ENCODE measurements around the gene TMC3.
"Not testable (repeated sequence)": the region's sequence is repeated elsewhere in the genome, so short reads cannot be mapped to it uniquely, and the experiment has no call there.

Gene TMC3

DNA sequence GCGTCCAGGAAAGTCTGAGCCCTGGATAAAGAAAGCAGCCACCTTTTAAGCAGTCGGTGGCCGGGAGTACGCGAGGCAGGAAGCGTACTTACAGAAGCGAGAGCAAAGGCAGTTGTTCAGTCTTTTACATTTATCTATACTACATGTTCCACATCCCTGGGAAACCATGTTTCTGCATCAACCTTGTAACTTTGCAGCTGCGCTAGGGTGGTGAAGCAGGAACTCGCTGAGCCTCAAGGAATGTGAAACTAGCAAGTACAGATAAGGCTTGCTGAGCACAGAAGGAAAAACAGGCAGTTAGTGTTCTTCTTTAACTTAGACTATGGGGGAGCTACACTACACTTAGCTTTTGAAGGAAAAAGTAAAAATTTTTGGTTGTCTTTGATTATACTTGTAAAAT lies 42.9 kb downstream of the TMC3 start:
- not testable (repeated sequence) for H3K4me1 ChIP-seq (ENCODE audit: insufficient read depth, low read length); H3K9ac ChIP-seq (ENCODE audit: low read depth, low read length); H3K9me3 ChIP-seq (ENCODE audit: insufficient read depth, low read depth, low read length); H3K4me3 ChIP-seq (ENCODE audit: low read length); H3K27ac ChIP-seq (ENCODE audit: low read length); H3K27me3 ChIP-seq (ENCODE audit: insufficient read depth, low read length); H3K36me3 ChIP-seq (ENCODE audit: insufficient read depth, low read depth, low read length)

DNA sequence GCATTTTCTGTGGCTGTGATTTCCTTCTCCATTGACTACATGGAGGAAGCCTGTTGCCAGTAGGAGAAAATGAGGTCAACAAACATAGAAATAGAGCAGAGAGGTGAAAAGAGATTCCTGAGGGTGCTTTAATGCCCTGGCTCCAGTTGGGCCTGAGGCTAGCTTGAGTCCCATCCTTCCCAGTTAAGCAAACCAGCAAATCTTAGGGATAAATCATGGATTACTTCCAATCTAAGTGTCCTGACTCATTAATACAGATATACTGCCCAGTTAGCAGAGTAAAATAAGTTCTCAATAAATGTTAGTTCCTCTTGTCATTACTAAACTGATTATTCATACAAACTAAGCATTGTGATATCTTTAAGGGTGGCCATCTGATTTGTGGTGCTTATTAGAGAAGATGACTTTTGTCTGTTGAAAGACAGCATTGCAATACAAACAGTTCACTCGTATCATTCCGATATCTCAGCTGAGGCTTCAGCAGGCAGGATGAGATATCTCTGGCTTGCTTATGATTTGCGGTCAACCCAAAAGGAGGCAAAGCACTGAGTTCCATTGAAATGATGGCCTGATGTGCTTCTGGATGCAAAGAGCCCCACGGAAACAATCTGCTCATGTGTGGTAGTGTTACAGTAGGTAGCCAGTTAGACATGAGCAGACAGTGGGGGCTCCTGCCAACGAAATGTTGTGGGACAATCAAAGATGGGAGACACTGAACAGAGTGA lies 43.5 kb downstream of the TMC3 start:
- no peak overlapping the region for H3K9ac ChIP-seq (ENCODE audit: low read depth, low read length)
- no peaks in the 10 kb centered on the region for H3K27me3 ChIP-seq (ENCODE audit: insufficient read depth, low read length)
- no peaks in the 10 kb centered on the region for H3K9me3 ChIP-seq (ENCODE audit: insufficient read depth, low read depth, low read length)
- no peaks in the 10 kb centered on the region for H3K4me1 ChIP-seq (ENCODE audit: insufficient read depth, low read length)
- no peak overlapping the region for H3K4me3 ChIP-seq (ENCODE audit: low read length)
- no peaks in the 10 kb centered on the region for H3K36me3 ChIP-seq (ENCODE audit: insufficient read depth, low read depth, low read length)
- no peak overlapping the region for H3K27ac ChIP-seq (ENCODE audit: low read length)

DNA sequence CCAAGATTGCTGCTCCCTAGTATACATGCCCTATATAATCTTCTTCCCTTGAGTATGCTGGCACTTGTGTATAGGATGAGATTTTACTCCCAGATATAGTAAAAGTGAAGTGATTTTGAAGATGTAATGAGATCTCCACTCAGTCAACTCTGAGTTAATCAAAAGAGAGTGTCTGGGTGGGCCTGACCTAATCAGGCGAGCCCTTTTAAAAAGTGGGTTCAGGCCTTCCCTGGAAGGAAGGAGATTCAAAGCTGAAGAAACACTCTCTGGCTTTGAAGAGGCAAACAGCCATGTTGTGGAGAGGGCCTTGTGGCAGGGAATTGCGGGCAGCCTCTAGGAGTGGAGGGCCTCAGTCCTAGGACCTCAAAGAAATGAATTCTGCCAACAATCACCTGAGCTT lies 44.6 kb downstream of the TMC3 start:
- H3K4me1 ChIP-seq (ENCODE audit: insufficient read depth, low read length), result no peaks in the 10 kb centered on the region
- H3K27me3 ChIP-seq (ENCODE audit: insufficient read depth, low read length), result peaks cover 7% of the 10 kb centered on the region
- no peaks in the 10 kb centered on the region for H3K9me3 ChIP-seq (ENCODE audit: insufficient read depth, low read depth, low read length)
- H3K27ac ChIP-seq (ENCODE audit: low read length), result no peak overlapping the region
- no peaks in the 10 kb centered on the region for H3K36me3 ChIP-seq (ENCODE audit: insufficient read depth, low read depth, low read length)
- no peak overlapping the region for H3K9ac ChIP-seq (ENCODE audit: low read depth, low read length)
- H3K4me3 ChIP-seq (ENCODE audit: low read length), result no peak overlapping the region

DNA sequence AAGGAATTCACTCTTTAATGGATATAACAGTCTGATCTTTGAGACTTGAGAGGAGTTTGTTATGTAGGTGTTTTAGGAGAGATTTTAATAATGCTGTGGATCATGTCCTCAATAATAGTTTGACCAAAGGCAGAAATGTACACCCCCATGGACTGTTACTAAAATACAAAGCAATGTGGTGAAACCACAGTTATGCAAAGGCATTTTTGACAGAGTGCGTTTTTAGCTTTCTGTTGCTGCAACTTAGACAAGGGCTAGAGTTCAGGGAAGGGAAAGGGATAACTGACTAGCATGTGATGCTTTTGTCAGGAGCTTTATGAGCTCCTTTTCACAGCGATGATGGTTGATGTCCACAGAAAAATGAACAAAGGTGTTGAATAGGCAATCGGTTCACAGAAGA lies 46.5 kb downstream of the TMC3 start:
- Histone ChIP-seq H3K9ac (ENCODE audit: low read depth, low read length) (no peak overlapping the region), H3K9me3 (ENCODE audit: insufficient read depth, low read depth, low read length) (no peaks in the 10 kb centered on the region), H3K4me3 (ENCODE audit: low read length) (no peak overlapping the region), H3K4me1 (ENCODE audit: insufficient read depth, low read length) (no peaks in the 10 kb centered on the region), H3K27me3 (ENCODE audit: insufficient read depth, low read length) (peaks cover 7% of the 10 kb centered on the region), H3K36me3 (ENCODE audit: insufficient read depth, low read depth, low read length) (no peaks in the 10 kb centered on the region), H3K27ac (ENCODE audit: low read length) (no peak overlapping the region)

DNA sequence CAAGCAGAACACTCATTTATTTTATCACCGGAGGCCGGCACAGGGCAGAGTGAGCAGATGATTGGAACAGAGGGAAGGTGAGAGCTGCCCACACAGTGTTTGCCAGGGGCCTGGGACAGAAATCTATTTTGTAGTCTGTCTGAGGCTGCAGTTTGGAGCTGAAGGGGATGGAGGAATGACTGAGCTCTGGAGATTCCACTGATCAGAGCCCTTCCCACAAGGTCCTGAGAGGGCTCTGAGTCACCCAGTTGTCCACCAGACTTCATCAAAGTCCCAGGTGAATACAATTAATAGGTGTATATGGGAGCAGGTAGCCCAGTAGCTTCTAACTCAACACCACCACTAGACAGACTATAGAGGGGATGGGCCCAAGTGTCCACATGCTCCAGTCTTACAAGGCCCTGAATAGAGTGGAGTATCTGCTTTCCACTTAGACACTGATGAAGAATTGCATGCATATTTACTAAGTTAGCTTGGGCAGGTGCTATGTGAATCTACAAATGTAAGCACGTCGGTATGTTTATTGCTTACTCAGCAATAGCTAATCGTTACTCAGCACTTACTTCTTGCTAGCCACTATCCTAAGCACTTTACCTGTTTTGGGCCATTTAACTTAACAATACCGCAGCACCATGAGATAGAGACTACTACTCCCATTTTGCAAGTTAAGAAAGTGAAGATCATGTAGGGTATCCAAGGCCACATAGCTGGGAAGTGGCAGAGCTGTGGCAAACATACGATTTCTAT lies 47.4 kb downstream of the TMC3 start:
- H3K9ac ChIP-seq (ENCODE audit: low read depth, low read length), result no peak overlapping the region
- no peak overlapping the region for H3K27ac ChIP-seq (ENCODE audit: low read length)
- H3K27me3 ChIP-seq (ENCODE audit: insufficient read depth, low read length), result peaks cover 7% of the 10 kb centered on the region
- H3K4me3 ChIP-seq (ENCODE audit: low read length), result no peak overlapping the region
- no peaks in the 10 kb centered on the region for H3K4me1 ChIP-seq (ENCODE audit: insufficient read depth, low read length)
- no peaks in the 10 kb centered on the region for H3K36me3 ChIP-seq (ENCODE audit: insufficient read depth, low read depth, low read length)
- no peaks in the 10 kb centered on the region for H3K9me3 ChIP-seq (ENCODE audit: insufficient read depth, low read depth, low read length)

DNA sequence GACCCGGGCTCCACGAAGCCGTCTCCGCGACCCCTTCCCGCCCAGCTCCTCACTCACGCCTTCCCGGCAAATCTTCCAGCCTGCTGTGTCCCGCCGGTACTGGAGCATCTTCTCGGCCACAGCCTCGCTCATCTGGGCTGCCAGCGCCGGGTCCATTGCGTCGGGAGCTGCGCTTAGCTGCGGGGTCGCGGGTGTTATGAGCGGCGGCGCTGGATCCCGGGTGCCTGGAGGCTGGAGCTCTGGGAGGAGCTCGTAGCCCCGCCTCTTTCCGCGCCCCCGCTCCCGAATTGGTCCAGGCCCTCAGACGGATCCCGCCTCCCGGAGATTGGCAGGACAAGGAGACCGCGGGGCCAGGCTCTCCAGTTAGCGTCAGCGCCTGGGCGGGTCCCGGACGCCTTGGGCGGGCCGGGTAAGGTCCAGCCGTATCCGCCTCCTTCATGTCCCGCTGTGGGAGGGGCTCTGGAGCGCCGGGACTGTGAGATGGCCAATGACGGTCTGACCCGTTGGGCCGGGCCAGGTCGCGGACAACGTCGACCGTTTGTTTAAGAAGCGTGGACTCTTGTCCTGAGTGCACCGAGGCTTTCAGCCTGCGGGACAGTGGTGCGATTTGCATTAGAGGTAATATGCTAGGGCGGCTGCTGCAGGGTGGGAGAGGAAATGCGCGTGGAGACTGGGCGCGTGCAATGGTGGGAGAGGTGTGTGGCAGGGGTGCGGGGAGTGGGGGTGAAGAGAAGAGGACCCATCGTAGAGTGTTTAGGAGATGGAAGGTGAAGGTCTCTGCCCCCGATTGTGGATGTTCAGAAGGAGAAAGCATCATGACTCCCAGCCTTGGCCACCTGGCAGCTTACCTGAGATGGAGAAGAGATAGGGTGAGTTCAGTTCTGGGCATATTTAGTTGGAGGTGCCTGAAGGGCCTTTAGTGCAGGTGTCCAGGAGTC lies 49.8 kb downstream of the TMC3 start, which contains the start of gene STARD5:
TSS of gene STARD5 (minus strand) at position 198 of the 938 bp plus-strand sequence. CDS start at position 156, 42 bp downstream.
- H3K9me3 ChIP-seq (ENCODE audit: insufficient read depth, low read depth, low read length), result no peaks in the 10 kb centered on the region
- peak within 1 kb of the TSS; percentile 95 for H3K4me3 ChIP-seq (ENCODE audit: low read length)
- no peak within 1 kb of the TSS for H3K27ac ChIP-seq (ENCODE audit: low read length)
- H3K27me3 ChIP-seq (ENCODE audit: insufficient read depth, low read length), result peaks cover 7% of the 10 kb centered on the region
- peak within 1 kb of the TSS; percentile 84; the same call in 1 of the 2 replicates for H3K9ac ChIP-seq (ENCODE audit: low read depth, low read length)
- H3K36me3 ChIP-seq (ENCODE audit: insufficient read depth, low read depth, low read length), result peaks cover 8% of the 10 kb centered on the region; the same call in 1 of the 2 replicates
- H3K4me1 ChIP-seq (ENCODE audit: insufficient read depth, low read length), result no peaks in the 10 kb centered on the region

DNA sequence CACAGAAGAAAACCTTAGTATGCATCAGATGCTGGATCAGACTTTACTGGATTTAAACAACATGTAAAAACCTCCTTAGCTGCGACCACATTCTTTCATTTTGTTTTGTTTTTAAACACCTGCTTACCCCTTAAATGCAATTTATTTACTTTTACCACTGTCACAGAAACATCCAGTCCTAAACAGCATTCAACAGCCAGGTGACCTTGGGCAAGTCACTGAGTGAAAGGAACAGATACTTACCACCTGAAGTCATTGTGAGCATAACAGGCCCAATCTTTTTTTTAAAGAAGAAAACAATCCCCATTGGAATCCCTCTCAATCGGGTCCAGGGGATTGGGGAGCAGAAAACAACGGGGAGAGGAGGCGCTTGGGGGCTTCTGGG lies 50.5 kb downstream of the TMC3 start:
- H3K9me3 ChIP-seq (ENCODE audit: insufficient read depth, low read depth, low read length), result no peaks in the 10 kb centered on the region
- H3K4me1 ChIP-seq (ENCODE audit: insufficient read depth, low read length), result no peaks in the 10 kb centered on the region
- no peak overlapping the region for H3K27ac ChIP-seq (ENCODE audit: low read length)
- H3K4me3 ChIP-seq (ENCODE audit: low read length), result peak overlapping the region; percentile 95
- peaks cover 8% of the 10 kb centered on the region; the same call in 1 of the 2 replicates for H3K36me3 ChIP-seq (ENCODE audit: insufficient read depth, low read depth, low read length)
- H3K9ac ChIP-seq (ENCODE audit: low read depth, low read length), result peak overlapping the region; percentile 80; the same call in 1 of the 2 replicates
- peaks cover 7% of the 10 kb centered on the region for H3K27me3 ChIP-seq (ENCODE audit: insufficient read depth, low read length)

DNA sequence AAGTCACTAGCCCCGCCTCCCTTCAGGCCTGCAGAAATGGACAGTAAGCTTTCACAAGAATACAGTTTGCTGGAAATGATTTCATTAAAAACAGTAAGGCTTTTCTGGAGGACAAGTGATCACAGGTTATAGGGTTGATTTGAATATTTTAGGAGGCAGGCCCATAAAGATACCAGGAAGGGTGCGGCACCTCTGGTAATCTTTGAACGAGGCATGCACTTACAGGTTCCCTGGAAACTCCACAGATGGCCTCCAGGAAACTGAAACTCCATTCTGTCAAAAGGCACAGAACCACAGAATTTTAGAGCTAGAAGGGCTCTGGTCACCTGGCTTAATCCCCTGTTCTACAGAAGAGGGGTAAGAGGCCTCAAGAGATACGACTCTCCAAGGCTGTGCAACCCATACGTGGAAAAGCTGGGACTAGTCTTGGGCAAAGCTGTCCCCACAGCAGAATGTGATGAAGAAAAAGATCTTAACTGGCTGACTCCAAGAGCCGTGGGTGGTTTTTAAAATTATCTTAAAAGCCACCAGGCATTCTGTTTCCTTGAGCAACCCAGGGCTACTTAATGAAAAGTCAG lies 51.2 kb downstream of the TMC3 start:
- peaks cover 8% of the 10 kb centered on the region; the same call in 1 of the 2 replicates for H3K36me3 ChIP-seq (ENCODE audit: insufficient read depth, low read depth, low read length)
- H3K9ac ChIP-seq (ENCODE audit: low read depth, low read length), result no peak overlapping the region
- H3K4me3 ChIP-seq (ENCODE audit: low read length), result peak overlapping the region; percentile 95; the same call in 1 of the 2 replicates

DNA sequence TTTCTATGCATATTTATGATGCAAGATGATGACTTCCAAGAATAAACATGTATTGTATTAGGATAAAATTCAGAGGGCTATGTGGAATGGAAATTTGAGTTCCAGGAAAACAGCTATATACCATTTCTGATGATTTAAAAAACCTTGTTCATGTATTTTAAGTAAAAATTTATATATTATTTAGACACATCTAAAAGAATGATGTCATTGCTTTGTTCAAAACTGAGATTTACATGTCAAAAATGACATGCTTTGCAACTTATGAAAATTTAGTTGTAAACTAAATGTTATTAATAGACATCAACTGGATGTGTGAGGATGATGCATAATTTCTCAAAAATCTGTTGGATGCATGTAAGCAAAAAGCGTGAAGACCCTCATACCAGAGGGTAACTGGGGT lies 52.3 kb downstream of the TMC3 start:
- Histone ChIP-seq H3K27ac (ENCODE audit: low read length) (no peak overlapping the region), H3K4me3 (ENCODE audit: low read length) (no peak overlapping the region), H3K36me3 (ENCODE audit: insufficient read depth, low read depth, low read length) (peaks cover 17% of the 10 kb centered on the region; the same call in 1 of the 2 replicates), H3K27me3 (ENCODE audit: insufficient read depth, low read length) (peaks cover 7% of the 10 kb centered on the region), H3K9ac (ENCODE audit: low read depth, low read length) (no peak overlapping the region), H3K4me1 (ENCODE audit: insufficient read depth, low read length) (no peaks in the 10 kb centered on the region), H3K9me3 (ENCODE audit: insufficient read depth, low read depth, low read length) (no peaks in the 10 kb centered on the region)

More for the DNA sequence above, 51.2 kb downstream of the TMC3 start:
- H3K27ac ChIP-seq (ENCODE audit: low read length), result no peak overlapping the region
- no peaks in the 10 kb centered on the region for H3K4me1 ChIP-seq (ENCODE audit: insufficient read depth, low read length)
- peaks cover 7% of the 10 kb centered on the region for H3K27me3 ChIP-seq (ENCODE audit: insufficient read depth, low read length)
- no peaks in the 10 kb centered on the region for H3K9me3 ChIP-seq (ENCODE audit: insufficient read depth, low read depth, low read length)

DNA sequence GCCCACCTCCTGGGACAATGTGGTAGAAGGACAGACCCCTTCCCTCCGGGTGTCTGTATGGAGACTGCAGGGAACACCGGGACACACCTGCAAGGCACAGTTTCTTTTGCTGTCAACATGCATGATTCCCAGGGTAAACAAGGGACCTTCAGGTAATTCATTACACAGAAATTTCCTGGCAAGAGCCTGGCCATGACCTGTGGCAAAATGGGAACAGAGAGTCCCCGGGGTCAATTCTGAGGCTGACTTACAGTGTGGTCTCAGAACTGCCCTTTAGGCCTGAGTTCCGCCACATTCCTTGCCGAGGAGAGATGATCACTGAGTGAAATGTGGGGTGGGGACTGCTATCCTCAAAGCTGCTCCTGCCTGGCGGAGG lies 56.4 kb downstream of the TMC3 start:
- Histone ChIP-seq H3K4me3 (ENCODE audit: low read length) (no peak overlapping the region), H3K27me3 (ENCODE audit: insufficient read depth, low read length) (no peaks in the 10 kb centered on the region), H3K9me3 (ENCODE audit: insufficient read depth, low read depth, low read length) (no peaks in the 10 kb centered on the region), H3K27ac (ENCODE audit: low read length) (no peak overlapping the region), H3K9ac (ENCODE audit: low read depth, low read length) (no peak overlapping the region), H3K4me1 (ENCODE audit: insufficient read depth, low read length) (no peaks in the 10 kb centered on the region), H3K36me3 (ENCODE audit: insufficient read depth, low read depth, low read length) (peaks cover 29% of the 10 kb centered on the region; the same call in 1 of the 2 replicates)

DNA sequence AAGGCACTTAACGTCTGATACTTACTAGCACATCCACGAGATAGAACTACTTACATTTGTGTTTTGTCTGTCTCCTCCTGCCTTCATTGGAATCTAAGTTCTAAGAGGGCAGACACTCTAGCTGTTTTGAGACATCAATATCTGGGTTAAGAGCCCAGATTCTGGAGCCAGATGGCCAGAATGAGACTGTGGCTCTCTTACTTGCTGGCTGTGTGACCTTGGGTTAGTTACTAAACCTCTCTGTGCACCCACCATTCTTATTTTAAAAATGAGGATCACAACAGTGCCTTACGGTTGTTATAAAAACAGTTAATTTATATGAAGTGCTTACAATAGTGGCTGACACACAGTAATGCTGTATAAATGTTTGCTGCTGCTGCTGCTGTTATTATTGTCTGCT lies 57.7 kb downstream of the TMC3 start:
- H3K4me1 ChIP-seq (ENCODE audit: insufficient read depth, low read length), result no peaks in the 10 kb centered on the region
- no peak overlapping the region for H3K9ac ChIP-seq (ENCODE audit: low read depth, low read length)
- H3K9me3 ChIP-seq (ENCODE audit: insufficient read depth, low read depth, low read length), result no peaks in the 10 kb centered on the region
- H3K27me3 ChIP-seq (ENCODE audit: insufficient read depth, low read length), result no peaks in the 10 kb centered on the region
- no peak overlapping the region for H3K4me3 ChIP-seq (ENCODE audit: low read length)
- H3K36me3 ChIP-seq (ENCODE audit: insufficient read depth, low read depth, low read length), result peaks cover 41% of the 10 kb centered on the region; the same call in 1 of the 2 replicates
- no peak overlapping the region for H3K27ac ChIP-seq (ENCODE audit: low read length)
